WI38 (cell line): ENCODE measurements around the gene AMELY.
"Not testable (repeated sequence)": the region's sequence is repeated elsewhere in the genome, so short reads cannot be mapped to it uniquely, and the experiment has no call there.

ENCODE experiments used
- H3K4me3 ChIP-seq: 2 replicates; pipeline ENCODE4 v1.5.1; 2011; ENCODE audit warnings: low read depth, mild to moderate bottlenecking, control low read depth, low read length
- CTCF ChIP-seq: IDR thresholded peaks from 2 replicates; pipeline ENCODE4 v1.5.1; 2012; ENCODE audit warnings: low read depth, mild to moderate bottlenecking, control low read depth, low read length

The AMELY gene

GRCh38 chrY:6928265-6928664 lies 16.7 kb upstream of the AMELY start:
- no peak overlapping the region for H3K4me3 ChIP-seq
- TF ChIP-seq CTCF: no peak

GRCh38 chrY:6921061-6921460 lies 9.5 kb upstream of the AMELY start:
- no peak overlapping the region for H3K4me3 ChIP-seq

GRCh38 chrY:6913362-6913761 lies 1.8 kb upstream of the AMELY start:
- no peak overlapping the region for H3K4me3 ChIP-seq
- no peak for TF ChIP-seq CTCF

More at GRCh38 chrY:6921061-6921460, 9.5 kb upstream of the AMELY start:
- TF ChIP-seq CTCF: no peak

- H3K4me3 ChIP-seq: no peak within 1 kb of the TSS
- no peak for TF ChIP-seq CTCF
Measured at GRCh38 chrY:6910372-6911252, 940 bp downstream of the AMELY start, which contains the start of gene TBL1Y. TSS of gene TBL1Y (plus strand) at chrY:6910697. CDS start at chrY:7025085, 114,388 bp downstream.

GRCh38 chrY:6909856-6910255 lies 1.7 kb downstream of the AMELY start:
- TF ChIP-seq CTCF: no peak
- no peak overlapping the region for H3K4me3 ChIP-seq

GRCh38 chrY:6909118-6909521 lies 2.4 kb downstream of the AMELY start:
- no peak overlapping the region for H3K4me3 ChIP-seq
- TF ChIP-seq CTCF: no peak

GRCh38 chrY:6908021-6908420 lies 3.5 kb downstream of the AMELY start:
- not testable (repeated sequence) for H3K4me3 ChIP-seq

GRCh38 chrY:6907591-6907990 lies 4.0 kb downstream of the AMELY start:
- TF ChIP-seq CTCF: no peak

GRCh38 chrY:6902116-6902515 lies 9.4 kb downstream of the AMELY start:
- not testable (repeated sequence) for H3K4me3 ChIP-seq

More at GRCh38 chrY:6907591-6907990, 4.0 kb downstream of the AMELY start:
- H3K4me3 ChIP-seq: no peak overlapping the region
